Thyroid gland (tissue), 4 donors: ENCODE data around the gene LSMEM2.

Source experiments
- POLR2A ChIP-seq, 2 donors: fragments of 450-650 bp; IDR thresholded peaks; one replicate each; pipeline ENCODE4 v1.6.1; 2017; ENCODE audit warnings: antibody characterized with exemption in 2 of 2, mild to moderate bottlenecking in 2 of 2, moderate library complexity in 1 of 2
- TF ChIP-seq, protein P1 (sequence below), 6 experiments: fragments of 200-600 bp in 3 of 6; fragments of 450-650 bp in 3 of 6; sonication (generic) in 3 of 6; IDR thresholded peaks; one replicate each; pipeline ENCODE4 v1.5.1; 2016 to 2019; ENCODE audit warnings: antibody characterized with exemption in 6 of 6, mild to moderate bottlenecking in 2 of 6, inconsistent platforms in 1 of 6, moderate library complexity in 1 of 6

GRCh38 chr3:50318163-50318562 is 39.3 kb downstream of the LSMEM2 start:
- TF ChIP-seq, protein P1, sequence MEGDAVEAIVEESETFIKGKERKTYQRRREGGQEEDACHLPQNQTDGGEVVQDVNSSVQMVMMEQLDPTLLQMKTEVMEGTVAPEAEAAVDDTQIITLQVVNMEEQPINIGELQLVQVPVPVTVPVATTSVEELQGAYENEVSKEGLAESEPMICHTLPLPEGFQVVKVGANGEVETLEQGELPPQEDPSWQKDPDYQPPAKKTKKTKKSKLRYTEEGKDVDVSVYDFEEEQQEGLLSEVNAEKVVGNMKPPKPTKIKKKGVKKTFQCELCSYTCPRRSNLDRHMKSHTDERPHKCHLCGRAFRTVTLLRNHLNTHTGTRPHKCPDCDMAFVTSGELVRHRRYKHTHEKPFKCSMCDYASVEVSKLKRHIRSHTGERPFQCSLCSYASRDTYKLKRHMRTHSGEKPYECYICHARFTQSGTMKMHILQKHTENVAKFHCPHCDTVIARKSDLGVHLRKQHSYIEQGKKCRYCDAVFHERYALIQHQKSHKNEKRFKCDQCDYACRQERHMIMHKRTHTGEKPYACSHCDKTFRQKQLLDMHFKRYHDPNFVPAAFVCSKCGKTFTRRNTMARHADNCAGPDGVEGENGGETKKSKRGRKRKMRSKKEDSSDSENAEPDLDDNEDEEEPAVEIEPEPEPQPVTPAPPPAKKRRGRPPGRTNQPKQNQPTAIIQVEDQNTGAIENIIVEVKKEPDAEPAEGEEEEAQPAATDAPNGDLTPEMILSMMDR (IDR thresholded peaks at IDR 0.05): no peak
- TF ChIP-seq POLR2A (IDR thresholded peaks at IDR 0.05): no peak
